ENCODE measurements around the gene GSDME. TPM values are rescaled to one million over a fixed set of nuclear protein-coding genes. Genes with fewer than 3 reads are reported as not detected.

GSDME gene
- polyA plus RNA-seq, 1 donor (not counting 4 experiments of a cell fraction or from before 2014, with no cell fraction given) = 105 TPM

GRCh38 chr7:24800073-24800472 lies 42.8 kb upstream of the GSDME start:
- dilution Hi-C loops (cut with MboI; ENCODE audit: extremely low pct_ligation_motif_present, low sequenced_read_pairs) = no loop called here
- Histone ChIP-seq H3K9me3 (ENCODE audit: control insufficient read depth, low read depth, low read length) (no peaks in the 10 kb centered on the region), H3K4me1 (ENCODE audit: control insufficient read depth, extremely low read depth, insufficient read depth, low read length) (no peaks in the 10 kb centered on the region), H3K27ac (ENCODE audit: control insufficient read depth, insufficient read depth, low read length) (no peak overlapping the region), H3K4me3 (ENCODE audit: control insufficient read depth in 2 of 3, extremely low read depth in 1 of 3, insufficient read depth in 2 of 3, low read depth in 1 of 3, low read length in 3 of 3) (no peak overlapping the region), H4K20me1 (ENCODE audit: control insufficient read depth, extremely low read depth, insufficient read depth, low read length) (no peaks in the 10 kb centered on the region), H3K27me3 (ENCODE audit: control insufficient read depth, extremely low read depth, insufficient read depth, low read length) (no peaks in the 10 kb centered on the region), H3K9me1 (ENCODE audit: control insufficient read depth, extremely low read depth, insufficient read depth, low read length) (peaks cover 2% of the 10 kb centered on the region), H3K79me2 (ENCODE audit: control insufficient read depth, insufficient read depth, low read length) (no peaks in the 10 kb centered on the region), H2AFZ (ENCODE audit: control insufficient read depth, low read length) (no peak overlapping the region), H3K4me2 (ENCODE audit: control insufficient read depth, extremely low read depth, insufficient read depth, low read depth, low read length) (no peak overlapping the region), H3K9ac (ENCODE audit: control insufficient read depth, extremely low read depth, insufficient read depth, low read length) (no peak overlapping the region), H3K36me3 (ENCODE audit: control insufficient read depth in 2 of 2, extremely low read depth in 1 of 2, insufficient read depth in 2 of 2, low read length in 2 of 2) (peaks cover 13 to 20% of the 10 kb centered on the region in 2 experiments)
- DNase-seq (ENCODE audit: low read depth, low spot score) (no peak), FAIRE-seq (no peak)
- TF ChIP-seq CTCF (optimal IDR thresholded peaks at IDR 0.05 in 1 of 3, IDR thresholded peaks at IDR 0.05 in 1 of 3, conservative IDR thresholded peaks at IDR 0.05 in 1 of 3; ENCODE audit: extremely low read depth in 1 of 3, insufficient read depth in 2 of 3, low read length in 3 of 3) (no peak), EZH2 (IDR thresholded peaks at IDR 0.05; ENCODE audit: low read length) (no peak)

- no peaks in the 10 kb centered on the region for H3K79me2 ChIP-seq (ENCODE audit: control insufficient read depth, insufficient read depth, low read length)
- FAIRE-seq (no peak), DNase-seq (ENCODE audit: low read depth, low spot score) (no peak)
- no peak overlapping the region for H2AFZ ChIP-seq (ENCODE audit: control insufficient read depth, low read length)
- no peaks in the 10 kb centered on the region for H4K20me1 ChIP-seq (ENCODE audit: control insufficient read depth, extremely low read depth, insufficient read depth, low read length)
- no peaks in the 10 kb centered on the region for H3K9me3 ChIP-seq (ENCODE audit: control insufficient read depth, low read depth, low read length)
- no peak for TF ChIP-seq EZH2 (IDR thresholded peaks at IDR 0.05; ENCODE audit: low read length)
- no peak for TF ChIP-seq CTCF (optimal IDR thresholded peaks at IDR 0.05 in 1 of 3, IDR thresholded peaks at IDR 0.05 in 1 of 3, conservative IDR thresholded peaks at IDR 0.05 in 1 of 3; ENCODE audit: extremely low read depth in 1 of 3, insufficient read depth in 2 of 3, low read length in 3 of 3)
- peaks cover 2% of the 10 kb centered on the region for H3K9me1 ChIP-seq (ENCODE audit: control insufficient read depth, extremely low read depth, insufficient read depth, low read length)
- H3K36me3 ChIP-seq (ENCODE audit: control insufficient read depth in 2 of 2, extremely low read depth in 1 of 2, insufficient read depth in 2 of 2, low read length in 2 of 2) = peaks cover 13 to 20% of the 10 kb centered on the region in 2 experiments
- dilution Hi-C loops (cut with MboI; ENCODE audit: extremely low pct_ligation_motif_present, low sequenced_read_pairs) = no loop called here
- H3K4me2 ChIP-seq (ENCODE audit: control insufficient read depth, extremely low read depth, insufficient read depth, low read depth, low read length) = no peak overlapping the region
- no peak overlapping the region for H3K9ac ChIP-seq (ENCODE audit: control insufficient read depth, extremely low read depth, insufficient read depth, low read length)
- no peak overlapping the region for H3K27ac ChIP-seq (ENCODE audit: control insufficient read depth, insufficient read depth, low read length)
- H3K4me1 ChIP-seq (ENCODE audit: control insufficient read depth, extremely low read depth, insufficient read depth, low read length) = no peaks in the 10 kb centered on the region
- no peaks in the 10 kb centered on the region for H3K27me3 ChIP-seq (ENCODE audit: control insufficient read depth, extremely low read depth, insufficient read depth, low read length)
- H3K4me3 ChIP-seq (ENCODE audit: control insufficient read depth in 2 of 3, extremely low read depth in 1 of 3, insufficient read depth in 2 of 3, low read depth in 1 of 3, low read length in 3 of 3) = no peak overlapping the region
Observed at GRCh38 chr7:24799506-24799905, 42.2 kb upstream of the GSDME start.

Data from keratinocyte (primary cell).